Measurements from ENCODE around the gene CHTF18.
"Not testable (repeated sequence)": the region's sequence is repeated elsewhere in the genome, so short reads cannot be mapped to it uniquely, and the experiment has no call there.

The CHTF18 gene

DNA sequence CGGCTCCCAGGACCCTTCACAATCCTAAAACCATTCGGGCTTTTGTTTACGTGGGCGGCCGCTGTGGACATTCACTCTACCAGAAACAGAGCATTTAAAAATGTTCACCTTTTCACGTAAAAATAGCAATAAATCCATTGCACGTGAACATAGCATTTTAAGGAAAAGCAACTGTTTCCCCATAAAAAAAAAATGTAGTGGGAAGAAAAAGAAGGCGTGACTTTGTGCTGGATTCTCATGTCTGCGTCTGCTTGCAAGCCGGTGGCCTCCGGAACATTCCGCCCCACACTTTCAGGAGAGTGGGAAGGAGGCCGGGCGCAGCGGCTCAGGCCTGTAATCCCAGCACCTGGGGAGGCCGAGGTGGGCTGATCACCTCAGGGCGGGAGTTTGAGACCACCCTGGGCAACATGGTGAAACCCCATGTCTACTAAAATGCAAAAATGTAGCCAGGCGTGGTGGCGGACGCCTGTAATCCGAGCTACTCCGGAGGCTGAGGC, 25.5 kb downstream of the CHTF18 start:
- no peak for DNase-seq

DNA sequence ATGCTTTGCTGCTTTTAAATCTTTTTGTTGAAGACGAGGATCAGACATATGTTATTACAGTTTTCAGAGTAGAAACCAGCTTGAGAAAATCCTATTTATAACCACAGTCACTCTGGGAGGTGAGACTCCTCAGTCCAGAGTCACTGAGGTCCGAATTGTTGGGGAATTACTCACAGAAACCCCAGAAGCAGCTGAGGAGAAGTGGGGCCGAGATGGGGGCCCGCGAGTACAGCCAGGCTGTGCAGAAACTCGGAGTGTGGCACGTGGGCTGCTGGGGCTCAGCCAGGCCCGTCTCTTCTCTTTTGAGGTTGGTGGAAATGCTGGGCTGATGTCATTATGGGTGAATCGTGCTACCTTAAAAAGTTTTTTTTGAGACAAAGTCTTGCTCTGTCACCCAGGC, 26.6 kb downstream of the CHTF18 start:
- no peak for DNase-seq

DNA sequence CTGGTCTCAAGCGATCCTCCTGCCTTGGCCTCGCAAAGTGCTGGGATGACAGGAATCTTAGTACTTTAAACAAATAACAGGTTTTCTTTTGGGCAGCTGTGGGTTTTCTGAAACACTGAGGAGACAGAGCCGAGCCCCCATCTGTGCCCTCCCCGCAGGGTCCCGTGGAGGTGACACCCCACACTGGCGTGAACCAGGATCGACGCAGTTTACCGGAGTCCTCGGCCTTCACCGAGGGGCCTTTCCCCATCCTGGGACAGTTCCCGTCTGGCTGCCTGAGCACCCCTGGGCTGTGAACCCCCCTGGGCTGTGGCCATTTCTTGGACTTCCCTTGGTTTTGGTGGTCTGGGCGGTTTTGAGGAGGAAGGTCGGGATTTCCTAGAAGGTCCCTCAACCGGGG, 27.4 kb downstream of the CHTF18 start:
- DNase-seq: no peak

DNA sequence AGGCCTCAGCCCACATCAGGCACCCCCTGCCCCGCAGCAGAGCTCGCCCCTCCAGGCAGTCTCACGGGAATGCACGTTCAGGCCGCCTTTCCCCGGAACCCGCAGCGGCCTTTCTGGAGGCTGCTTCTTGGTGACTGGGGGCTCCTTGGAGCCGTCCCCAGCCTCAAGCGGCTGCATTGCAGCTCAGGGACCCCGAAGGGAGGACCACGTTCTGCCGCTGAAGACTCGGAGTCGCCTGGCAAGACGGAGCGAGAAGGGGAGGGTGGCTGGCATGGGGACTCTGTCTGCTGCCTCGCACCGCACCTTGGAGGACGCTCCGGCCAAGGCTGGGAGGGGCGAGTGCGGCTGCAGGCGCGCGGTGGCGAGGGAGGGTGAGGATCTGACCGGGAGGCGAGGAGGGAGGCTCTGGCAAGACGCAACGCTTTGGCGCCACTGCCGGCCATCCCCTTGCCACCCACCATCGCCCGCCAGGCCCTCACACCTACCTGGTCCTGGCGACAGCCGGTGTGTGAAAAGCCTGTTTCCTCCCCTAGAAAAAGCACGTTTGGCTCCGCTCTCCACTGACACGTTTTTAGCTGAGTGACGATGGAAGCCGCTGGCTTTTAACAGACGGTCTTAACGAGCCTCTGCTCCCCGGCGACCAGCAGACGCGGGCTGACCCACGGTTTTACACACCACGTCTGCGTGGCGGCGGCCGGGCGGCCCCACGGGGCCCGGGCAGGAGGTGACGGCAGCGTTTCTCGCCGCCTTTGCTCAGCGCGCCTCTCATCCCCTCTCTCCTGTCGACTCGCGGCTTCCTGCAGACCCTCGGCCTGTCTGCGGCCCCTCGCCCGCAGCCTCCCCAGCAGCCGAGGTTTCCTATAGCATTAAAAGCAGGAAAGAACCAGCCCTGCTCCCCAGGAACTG, 28.8 kb downstream of the CHTF18 start:
- DNase-seq: no peak

DNA sequence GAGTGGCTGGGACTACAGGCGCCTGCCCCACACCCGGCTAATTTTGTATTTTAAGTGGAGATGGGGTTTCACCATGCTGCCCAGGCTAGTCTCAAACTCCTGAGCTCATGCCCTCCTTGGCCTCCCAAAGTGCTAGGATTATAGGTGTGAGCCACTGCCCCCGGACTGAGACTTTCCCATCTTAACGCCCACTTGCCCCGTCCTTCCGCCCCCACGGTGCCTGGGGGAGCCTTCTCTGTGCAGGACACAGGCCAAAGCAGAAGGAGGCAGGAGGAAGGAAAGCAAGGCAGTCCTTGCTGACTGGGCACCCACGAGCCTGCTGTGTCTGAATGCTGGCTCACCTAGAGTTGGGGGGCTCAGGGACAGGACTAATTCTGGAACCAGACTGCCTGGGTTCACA, 29.7 kb downstream of the CHTF18 start:
- DNase-seq: no peak

DNA sequence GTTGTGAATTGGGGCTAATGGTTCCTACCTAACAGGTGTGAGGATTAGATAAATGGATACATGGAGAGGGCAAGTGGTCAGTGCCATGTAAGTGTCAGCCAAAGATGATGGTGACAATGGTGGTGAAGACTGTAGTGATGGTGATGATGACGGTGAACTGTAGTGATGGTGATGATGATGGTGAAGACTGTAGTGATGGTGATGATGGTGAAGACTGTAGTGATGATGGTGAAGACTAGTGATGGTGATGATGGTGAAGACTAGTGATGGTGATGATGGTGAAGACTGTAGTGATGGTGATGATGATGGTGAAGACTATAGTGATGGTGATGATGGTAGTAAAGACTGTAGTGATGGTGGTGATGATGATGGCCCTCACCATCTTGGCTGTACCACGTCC, 30.2 kb downstream of the CHTF18 start:
- DNase-seq: no peak

DNA sequence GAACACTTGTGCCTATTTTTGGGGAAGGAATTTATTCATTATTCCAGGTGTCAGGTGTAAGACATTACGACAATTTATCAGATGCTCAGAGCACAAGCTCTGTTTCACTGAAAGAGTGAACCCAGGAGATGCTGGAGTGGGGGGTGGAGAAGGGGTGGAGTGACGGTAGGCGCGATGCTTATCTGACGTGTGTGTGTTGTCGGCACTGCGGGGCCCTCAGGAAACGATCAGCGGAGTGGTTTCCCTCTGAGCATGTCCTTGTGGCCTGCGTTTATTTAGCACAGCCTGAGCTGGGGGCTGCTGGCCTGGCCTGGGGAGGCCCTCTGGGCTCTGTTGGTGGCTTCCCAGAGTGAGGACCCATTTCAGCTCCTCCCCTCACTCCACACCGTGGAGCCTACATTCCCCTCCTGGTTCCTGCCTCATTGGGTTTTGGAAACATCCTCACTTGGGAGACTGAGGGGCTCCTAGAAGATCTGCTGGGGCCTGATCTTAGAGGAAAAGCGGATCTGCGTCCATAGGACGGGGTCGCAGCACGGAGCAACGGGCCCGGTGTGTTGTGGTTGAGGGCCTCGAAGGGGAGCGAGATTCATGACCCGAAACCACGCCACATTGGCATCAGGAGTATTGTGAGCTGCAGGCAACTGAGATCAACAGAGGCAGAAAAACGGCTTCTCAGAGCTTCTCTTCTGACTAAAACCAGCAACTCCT, 31.1 kb downstream of the CHTF18 start:
- DNase-seq: peak; percentile 48

DNA sequence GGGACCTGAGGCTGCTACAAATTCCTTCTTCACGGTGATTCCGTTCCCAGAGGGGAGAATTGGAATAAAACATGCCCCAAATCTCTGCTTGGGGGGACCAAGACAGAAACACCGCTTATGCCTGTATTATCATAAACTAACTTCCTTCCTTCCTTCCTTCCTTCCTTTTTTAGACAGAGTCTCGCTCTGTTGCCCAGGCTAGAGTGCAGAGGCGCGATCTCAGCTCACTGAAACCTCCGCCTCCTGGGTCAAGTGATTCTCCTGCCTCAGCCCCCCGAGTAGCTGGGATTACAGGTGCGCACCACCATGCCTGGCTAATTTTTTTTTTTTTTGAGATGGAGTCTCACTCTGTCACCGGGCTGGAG, 31.6 kb downstream of the CHTF18 start:
- DNase-seq: not testable (repeated sequence)

DNA sequence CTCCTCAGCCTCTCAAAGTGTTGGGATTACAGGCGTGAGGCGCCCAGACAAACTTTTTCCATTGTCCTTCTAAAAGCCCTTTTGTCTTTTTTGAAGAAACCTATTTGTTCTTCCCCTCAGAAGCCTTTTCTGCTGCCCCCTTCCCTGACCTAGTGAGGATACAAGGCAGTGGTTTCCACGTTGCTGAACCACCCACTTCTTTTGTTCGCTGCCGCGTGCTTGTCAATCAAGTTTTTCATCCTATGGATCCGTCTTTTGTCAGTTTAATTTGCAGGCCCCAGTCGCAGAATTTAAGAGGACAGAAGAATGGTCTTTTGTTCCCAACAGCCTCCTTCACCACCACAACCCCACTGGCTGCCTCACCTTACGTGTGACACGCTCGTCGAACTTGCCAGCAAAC, 32.3 kb downstream of the CHTF18 start:
- DNase-seq: no peak

DNA sequence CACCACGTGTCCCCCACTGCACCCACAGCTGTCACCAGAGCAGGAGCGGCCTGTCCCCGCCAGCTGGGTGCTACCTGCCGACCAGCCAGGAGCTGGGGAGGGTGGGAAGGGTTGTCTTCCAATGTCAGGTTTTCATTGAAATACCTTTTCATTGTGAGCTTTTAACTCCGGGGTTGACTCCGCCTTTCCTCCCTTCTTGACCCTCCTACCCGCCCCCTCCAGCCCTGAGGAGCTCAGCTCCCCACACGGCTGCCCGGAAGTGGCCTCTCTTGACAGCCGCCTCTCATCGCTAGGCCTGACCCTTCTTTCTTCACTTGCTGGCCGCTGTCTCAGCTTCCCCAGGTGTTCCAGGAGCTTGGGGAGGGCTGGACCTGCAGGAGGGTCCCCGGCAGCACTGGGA, 33.3 kb downstream of the CHTF18 start:
- DNase-seq: no peak

DNA sequence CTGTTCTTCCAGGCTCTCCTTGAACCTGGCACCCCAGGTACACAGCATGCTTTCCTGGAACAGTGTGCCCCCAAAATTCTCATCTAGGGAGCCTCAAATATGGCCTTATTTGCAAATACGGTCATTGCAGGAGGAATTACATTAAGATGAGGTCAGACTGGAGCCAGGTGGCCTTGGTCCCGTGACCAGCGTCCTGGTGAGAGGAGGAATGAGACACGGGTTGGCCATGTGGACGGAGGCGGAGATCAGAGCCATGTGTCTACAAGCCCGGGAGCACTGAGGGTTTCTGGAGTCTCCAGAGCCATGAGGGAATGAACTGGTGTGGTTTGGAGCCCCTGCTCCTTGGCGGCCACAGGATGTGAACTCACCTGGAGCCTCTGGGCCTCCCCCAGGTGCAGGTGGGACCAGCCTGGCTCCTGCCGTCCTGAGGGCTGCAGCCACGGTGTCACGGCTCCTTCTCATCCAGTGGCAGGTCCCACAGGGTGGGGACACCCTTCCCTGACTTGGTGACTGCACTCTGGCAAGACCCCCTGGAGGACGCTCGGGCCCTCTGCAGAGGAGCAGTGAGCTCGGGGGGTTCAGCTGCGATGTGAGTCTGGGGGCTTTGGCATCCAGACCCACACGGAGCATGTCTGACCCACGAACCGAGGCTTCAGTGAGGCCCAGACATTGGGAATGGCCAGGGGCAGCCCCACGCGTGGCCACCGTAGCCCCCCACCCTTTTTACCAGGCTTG, 33.9 kb downstream of the CHTF18 start:
- DNase-seq: no peak

DNA sequence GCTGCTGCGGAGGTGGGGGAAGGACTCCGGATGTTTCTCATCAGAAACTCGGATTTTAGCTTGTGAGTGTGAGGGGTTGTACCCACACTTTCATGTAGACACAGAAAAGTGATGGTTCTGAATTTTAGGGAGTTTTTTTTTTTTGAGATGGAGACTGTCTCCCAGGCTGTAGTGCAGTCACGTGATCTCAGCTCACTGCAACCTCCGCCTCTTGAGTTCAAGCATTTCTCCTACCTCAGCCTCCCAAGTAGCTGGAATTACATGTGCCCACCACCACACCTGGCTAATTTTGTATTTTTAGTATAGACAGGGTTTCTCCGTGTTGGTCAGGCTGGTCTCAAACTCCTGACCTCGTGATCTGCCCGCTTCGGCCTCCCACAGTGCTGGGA, 34.5 kb downstream of the CHTF18 start:
- DNase-seq: no peak

DNA sequence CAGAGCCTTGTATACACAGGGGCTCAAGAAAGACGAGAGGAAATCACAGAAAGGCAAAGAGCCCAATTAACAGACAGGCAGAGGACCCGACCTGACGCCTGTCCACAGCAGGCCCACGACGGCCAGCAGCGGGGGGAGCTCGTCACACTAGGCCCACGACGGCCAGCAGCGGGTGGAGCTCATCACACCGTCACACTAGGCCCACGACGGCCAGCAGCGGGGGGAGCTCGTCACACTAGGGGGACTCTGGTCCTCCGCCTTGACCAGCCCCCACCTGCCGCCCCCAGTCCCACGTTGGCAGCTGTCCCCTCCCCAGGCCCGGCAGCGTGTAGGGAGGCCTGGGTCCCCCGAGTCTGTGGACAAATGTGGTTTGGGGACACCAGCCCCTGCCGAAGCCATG, 35.8 kb downstream of the CHTF18 start:
- no peak for DNase-seq

DNA sequence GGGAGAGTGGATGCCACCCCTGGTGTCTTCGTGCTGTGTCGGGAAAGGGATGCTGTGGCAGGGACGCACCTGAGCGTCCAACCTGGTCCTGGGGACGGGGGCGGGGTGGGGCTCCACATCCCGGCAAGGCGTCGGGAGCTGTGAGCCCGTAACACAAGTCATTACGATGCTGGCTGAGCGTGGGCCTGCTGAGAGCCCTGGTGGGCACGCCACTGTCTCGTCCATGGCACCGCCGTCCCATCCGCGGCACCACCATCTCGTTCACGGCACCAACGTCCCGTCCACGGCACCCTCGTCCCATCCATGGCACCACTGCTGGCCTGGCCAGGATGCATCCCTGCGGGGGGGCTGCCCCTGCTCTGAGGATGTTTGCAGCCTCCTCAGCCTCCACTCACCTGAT, 36.2 kb downstream of the CHTF18 start:
- DNase-seq: no peak

DNA sequence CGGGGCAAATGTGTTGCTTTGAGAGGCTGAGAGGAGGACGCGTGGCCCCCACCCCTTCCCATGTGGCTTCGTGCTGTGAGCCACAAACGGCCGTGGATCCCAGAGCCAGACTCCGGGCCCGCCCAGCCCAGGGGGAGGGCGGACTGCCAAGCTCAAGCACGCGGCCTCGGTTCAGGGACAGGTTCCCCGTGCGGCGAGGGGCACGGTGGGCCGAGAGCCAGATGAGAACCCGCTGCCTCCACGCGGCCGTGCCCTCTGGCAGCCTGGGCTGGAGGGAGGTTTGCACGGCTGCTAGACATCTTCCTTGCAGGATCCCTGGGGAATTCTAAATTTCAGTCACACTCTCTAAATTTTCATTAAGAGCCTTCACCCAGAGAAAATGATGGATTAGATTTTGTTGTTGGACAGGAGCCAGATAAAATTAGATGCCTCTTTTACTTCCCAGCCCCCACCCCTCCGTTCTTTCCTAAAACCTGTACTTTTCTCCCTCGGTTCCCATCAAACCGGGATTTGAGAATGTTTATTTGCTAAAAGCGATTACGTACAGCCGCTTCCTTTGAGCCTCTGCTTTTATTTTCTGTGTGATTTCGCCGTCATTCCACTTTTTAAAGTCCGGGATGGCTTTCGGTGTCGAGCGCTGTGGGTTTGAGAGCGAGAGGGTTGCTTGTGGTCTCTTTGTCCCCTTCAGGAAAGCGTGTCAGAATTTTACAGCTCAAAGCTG, 37.1 kb downstream of the CHTF18 start:
- DNase-seq: no peak

DNA sequence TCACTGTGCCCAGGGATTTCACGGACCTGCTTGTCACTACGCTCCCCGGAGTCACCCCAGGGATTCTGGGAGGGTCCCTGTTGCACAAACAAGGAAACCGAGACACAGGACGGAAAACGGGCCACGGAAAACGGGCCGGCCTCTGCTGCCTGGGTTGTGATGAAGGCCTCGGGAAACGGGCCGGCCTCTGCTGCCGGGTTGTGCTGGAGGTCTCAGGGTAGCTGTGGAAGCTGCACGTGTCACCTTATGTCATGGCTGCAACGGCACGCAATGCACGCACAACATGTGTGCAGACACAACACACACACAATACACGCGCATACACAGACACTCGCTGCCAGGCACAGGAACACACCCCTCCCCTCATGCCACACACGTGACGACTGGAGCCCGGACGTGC, 39.1 kb downstream of the CHTF18 start:
- DNase-seq: no peak

DNA sequence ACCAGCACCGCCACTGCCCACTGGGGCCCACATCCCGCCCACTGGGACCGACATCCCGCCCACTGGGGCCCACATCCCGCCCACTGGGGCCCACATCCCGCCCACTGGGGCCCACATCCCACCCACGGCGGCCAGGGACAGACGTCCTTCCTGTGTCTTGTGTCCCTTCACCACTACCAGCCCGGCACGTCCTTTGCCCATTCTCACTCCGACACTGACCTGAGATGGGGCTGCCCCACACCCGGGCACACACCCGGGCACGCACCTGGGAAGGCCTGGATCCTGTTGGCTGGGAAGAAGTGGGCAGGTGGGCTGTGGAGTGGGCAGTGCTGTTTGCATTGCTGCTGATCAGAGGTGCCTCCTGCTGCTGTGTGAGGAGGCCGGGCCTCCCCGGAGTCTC, 40.5 kb downstream of the CHTF18 start:
- DNase-seq: no peak

DNA sequence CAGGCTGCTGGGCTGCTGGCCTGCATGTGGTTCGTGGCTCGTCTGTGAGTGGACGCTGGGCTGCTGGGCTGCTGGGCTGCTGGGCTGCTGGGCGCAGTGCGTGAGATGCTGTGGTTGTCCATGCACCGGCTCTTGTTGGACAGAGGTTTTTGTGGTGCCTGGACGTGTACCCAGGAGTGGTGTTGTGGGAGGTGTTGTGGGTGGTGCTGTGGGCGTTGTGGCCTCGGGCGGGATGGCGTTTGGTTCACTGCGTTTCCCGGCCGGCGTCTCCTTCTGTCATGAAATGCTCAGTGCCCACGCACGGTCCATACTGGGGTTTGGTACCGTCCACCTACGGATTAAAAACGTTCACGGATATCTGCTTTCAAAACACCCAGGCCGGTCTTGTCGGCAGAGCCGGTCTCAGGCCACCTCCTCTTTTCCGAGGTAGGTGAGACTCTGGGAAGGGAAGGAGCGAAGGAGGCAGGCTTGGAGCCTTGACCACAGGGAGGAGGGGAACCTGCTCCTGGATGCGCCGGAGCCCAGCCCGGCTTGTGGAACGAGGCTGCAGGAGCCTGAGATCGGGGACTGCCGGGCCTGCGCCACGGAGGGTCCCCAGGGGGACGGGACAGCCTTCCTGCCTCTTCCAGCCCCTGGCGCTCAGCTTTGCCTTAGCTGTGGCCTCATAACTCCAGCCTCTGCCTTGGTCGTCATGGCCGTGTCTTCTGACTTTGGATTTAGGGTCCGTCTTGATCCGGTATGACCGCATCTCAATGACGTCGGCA, 41.9 kb downstream of the CHTF18 start:
- DNase-seq: no peak

DNA sequence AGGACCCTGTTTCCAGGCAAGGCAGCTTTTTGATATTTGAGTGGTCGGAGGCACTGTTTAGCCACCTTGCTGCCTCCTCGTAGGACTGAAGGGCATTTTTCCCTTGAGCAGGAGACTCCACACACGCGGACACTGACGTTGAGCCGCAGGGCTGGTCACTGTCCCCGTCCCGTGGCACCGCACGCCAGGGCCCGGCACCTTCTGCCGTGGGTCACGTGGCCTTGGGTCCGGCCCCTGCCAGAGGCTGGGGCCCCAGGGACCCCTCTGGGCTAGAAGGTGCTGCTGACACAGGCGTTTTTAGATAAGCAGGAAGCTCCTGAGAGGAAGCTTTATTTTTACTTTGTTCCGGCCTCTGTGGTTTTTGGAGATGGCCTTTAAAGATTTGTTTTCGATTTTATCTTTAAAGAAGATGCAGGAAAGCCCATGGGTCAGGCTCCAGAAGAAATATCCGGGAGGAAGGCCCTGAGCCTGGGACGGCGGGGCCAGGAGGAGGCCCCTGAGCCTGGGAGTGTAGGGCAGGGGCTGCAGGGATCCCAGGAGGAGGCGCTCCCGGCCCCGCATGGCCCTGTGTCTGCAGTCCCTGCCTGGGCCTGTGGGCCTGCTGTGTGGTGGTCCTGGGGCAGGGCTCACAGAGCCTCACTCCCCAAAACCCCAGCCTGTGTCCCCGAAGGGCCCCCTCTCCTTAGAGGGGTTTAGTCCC, 42.6 kb downstream of the CHTF18 start:
- no peak for DNase-seq

DNA sequence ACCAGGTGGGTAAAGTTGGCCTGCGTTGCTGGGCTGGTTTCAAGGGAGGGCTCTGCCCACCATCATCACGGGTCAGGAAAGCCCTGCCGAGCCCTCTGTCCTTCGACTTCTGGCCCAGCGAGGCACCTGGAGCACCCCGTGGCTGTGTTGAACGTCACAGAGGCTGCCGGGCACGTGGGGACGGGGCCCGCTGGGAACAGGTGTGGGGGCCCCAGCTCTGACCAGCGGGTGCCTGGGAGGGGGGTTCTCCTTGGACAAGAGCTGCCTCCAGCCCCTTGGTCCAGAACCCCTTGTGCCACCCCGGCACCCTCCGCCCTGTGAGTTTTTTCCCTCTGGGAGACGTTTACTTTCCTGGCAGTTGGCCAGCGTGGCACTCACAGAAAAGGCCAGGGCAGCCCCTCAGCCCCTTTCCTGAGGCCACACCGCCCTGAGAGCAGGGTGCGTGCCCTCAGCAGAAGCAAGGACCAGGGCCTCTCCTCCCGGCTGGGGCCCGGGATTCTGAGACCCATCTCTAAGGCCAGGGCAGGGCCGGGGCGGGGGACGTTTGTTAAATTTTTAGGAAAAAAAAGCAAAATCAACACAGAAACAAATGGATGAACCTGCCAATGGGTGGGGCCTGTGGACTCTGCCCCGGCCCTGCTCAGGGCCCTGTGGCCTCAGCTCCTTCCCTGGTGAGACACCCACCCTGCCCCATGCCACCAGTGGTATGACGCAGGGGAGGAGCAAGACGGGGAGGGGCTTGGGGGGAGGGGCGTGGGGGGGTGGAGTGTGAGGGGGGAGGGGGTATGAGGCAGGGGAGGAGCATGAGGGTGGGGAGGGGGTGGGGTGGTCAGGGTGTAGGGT, 43.4 kb downstream of the CHTF18 start:
- no peak for DNase-seq
